NCI-H460 (cell line): ENCODE measurements around the gene DIPK1B. TPM values are rescaled to one million over a fixed set of nuclear protein-coding genes. Genes with fewer than 3 reads are reported as not detected.

Source experiments
- DNase-seq: peaks from one replicate; pipeline ENCODE4 v3.0.0-alpha.2; 2016; ENCODE audit warnings: low read depth; ENCODE audit errors: extremely low read depth
- total RNA-seq: library from RNA; depleted of rRNA; stranded (reverse); fragments of >200 nt; shearing (Covaris generic); gene quantifications from 2 replicates; pipeline ENCODE4 v1.2.3, GENCODE V29; 2014

DIPK1B gene
- total RNA-seq, 1 experiment from 2014 or later: 14.4 TPM

DNA sequence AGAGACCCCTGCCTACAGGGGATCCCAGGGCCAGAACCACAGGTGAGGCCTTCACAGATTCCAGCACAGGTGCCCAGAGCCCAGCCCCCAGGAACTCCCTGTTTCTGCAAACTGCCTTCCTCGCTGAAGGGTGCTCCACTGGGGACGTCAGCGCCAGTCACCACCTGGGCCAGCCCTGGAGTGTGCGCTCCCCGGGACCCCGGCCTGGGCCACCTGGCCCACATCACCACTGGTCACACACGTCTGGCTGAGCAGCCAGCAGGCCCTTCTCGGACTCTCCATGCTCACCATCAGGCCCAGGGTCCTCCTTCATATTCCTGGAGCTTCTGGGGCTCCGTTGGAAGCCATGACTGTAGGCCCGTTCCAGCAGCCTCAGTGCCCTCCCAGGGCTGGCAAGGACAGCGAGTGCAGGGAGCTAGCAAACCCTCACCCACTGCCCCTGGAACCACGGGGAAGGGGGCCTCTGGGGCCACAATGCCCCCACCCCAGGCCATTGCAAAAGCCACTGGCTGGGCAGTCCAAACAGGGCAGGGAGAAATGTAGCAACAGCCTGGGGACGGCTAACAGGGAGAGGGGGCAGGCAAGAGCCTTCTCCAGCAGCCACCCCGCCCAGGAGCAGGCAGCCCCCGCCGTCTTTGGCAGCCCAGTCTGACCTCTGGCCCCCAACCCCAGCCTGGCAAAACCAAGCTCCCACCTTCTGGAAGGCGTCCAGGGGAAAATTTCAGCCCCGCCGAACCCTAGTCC, 26.4 kb upstream of the DIPK1B start:
- no peak for DNase-seq

DNA sequence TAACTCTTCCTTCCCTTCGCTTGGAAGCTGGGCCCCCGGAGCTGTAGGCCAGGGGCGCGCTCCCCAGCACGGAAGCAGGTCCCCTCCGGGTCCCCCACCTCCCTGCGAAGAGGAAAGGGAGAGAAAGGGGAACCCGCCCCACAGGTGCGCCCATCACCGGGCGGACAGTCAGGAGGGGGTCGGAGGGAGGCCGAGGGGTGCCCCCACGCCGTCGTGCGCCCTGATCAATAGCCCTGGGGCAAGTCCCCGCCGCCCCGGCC, 25.9 kb upstream of the DIPK1B start:
- DNase-seq: no peak

DNA sequence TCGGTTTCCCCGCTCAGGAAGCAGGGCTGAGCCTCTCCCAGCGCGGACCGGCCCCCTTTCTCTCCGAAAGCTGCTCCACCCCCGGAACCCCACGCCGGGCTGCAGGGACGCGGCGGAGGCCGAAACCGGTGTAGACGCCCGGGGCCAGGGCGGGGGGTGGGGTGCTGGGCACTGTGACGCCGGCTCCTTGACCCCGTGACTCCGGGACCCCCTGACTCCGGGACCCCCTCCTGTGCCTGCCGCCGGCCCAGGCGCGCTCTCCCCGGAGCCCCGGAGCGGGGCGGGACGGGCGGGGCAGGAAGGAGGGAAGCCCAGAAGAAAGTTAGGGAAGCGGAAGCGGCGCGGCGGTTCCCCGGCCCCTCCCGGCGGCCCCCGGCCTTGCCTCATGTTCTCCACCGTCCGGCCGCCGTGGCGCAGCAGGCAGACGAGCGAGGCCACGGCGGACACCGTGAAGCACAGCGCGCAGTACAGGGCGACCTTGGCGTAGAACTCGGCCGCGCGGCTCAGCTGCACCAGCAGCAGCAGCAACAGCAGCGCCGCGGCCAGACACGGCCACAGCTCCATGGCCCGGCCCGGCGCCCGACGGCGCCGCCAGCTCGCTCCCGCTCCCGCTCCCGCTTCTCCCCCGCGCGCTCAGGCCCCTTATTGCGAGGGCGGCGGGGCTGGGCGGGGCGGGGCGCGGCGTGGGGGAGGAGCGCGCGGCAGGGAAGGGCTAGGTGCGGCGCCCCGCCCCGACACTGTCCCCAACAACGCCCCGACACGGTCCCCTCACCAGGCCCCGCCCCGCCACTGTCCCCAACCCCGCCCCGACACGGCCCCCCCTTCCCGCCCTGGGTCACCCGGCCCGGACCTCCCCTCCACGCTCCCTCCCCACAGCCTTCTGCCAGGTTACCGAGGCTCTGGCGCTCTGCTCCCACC, 25.3 kb upstream of the DIPK1B start, which contains the start of gene AGPAT2:
TSS of gene AGPAT2 (minus strand) at position 664 of the 918 bp plus-strand sequence. CDS start at position 564, 100 bp downstream.
- peak; percentile 51 for DNase-seq

DNA sequence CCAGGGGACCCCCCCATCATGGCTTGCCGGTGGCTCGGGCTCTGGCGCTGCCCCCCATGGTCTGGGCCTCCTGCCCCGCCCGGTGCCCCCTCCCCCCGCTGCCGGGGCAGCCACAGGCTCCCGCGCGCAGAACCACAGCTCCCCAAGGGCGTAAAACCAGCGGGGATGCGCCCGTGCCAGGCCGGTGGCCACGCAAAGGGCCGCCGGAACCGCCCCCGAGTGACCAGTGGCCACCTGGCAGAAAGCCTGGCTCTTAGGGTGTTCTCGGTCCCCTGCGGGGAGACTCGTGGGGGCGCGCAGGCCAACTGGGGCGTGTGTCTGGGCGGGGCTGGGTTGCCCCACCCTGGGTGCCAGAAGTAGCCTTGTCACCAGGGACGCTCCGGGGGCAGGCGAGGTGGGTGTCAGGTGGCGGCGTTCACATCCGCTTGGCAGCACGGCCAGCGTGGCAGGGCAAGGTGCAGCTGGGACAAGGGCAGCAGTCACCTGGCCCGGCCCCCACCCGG, 24.6 kb upstream of the DIPK1B start:
- no peak for DNase-seq

DNA sequence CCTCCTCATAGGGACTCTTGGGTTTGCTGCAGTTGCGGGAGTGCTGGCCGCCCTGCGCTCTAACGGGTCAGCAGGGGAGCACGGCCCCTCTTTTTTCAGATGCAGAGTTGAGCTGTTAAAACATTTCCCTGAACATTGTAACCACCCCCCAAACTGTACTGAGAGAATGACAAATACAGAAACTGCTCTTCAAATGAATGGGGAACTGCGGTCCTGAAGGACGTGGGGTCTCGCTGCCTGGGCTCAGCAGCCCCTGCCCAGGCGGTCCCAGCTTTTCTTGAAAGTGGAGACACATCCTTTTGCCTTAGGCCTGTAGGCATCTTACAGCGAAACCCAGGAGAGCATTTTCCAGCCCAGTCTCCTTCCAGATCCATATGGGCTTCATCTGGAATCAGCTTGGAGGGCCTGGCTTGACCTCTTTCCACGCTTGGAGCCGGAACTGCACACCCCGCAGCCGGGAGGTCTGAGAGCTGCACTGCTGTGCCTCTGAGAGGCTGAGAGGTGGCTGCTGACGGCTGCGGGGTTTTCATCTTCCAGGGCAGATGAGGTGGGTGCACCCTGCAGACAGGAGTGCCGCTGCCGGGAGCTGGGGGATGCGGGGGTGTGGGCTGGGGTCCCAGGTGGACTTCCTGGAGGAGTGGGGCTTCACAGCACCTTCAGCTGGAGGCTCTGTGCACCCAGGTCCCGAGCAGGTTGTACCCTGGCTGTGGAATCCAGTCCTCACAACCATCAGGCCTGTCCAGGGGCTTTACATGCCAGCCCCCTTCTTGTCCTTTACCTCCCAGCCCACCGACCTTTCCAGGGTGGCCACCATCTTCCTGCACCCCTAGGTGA, 23.9 kb upstream of the DIPK1B start:
- no peak for DNase-seq

DNA sequence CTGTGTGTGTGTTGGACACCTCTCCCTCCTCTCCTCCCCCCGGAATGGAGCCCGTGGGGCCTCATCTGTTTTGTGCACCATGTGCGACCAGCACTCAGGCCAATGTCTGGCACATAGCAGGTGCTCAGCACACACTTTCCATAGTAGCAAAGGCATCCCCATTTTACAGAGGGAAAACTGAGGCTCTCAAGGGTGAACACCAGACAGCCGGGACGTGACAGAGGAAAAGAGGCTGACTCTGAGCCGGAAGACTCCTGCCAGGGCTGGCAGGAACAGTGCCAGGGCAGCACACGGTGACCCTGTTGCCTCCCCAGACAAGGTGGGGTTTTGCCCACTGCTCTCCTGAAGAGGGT, 23.3 kb upstream of the DIPK1B start:
- no peak for DNase-seq

DNA sequence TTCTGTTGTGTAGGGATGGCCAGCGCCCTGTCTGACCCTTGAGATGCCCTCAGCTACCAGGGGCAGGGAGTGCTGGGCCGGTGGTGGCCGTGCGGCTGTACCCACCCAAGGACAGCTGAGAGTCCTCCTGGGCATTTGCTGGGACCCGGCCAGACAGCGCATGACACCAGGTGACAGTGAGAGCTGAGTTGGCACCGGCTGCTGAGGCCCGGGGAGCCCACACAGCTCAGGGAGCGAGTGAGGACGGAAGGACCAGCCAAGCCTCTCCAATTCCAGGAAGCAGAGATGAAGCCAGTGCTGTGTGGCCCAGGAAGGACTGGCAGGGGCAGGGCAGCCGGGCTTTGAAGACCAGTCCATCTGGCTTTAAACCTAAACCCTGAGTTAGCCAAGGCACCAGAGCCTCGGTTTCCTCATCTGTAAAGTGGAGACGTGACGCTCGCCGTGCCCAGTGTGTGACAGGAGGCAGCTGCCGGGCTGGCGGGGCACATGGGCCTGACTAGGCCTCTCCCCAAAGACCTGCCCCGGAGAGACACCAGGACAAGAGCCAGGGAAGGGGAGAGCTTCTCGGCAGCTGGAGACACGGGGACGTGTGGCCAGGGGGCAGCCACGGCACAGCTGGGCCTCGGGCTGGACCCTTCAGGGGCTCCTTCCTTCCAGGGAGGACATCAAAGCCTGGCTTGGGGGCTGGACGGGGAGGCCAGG, 22.1 kb upstream of the DIPK1B start:
- DNase-seq: no peak

DNA sequence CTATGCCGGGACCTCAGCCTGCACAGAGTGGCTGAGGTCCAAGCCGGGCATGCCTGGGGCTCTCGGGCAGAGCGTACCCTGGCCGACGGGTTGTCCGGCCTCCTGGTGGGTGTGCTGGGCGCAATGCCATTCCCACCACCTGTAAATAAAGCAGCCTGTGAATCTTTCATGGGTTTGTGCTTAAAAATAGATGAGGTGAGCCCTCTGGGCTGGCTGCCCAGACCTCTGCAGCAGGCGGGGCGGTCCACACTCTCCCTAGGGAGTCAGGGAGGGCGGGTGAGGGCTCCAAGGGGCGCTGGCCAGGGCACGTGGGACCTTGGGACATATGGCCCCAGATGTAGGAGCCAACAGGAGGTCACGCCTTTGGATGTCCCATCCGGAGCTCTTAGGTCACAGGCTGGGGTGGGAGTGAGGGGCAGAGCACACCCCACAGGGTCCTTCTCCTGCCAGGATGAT, 21.5 kb upstream of the DIPK1B start:
- DNase-seq: no peak

DNA sequence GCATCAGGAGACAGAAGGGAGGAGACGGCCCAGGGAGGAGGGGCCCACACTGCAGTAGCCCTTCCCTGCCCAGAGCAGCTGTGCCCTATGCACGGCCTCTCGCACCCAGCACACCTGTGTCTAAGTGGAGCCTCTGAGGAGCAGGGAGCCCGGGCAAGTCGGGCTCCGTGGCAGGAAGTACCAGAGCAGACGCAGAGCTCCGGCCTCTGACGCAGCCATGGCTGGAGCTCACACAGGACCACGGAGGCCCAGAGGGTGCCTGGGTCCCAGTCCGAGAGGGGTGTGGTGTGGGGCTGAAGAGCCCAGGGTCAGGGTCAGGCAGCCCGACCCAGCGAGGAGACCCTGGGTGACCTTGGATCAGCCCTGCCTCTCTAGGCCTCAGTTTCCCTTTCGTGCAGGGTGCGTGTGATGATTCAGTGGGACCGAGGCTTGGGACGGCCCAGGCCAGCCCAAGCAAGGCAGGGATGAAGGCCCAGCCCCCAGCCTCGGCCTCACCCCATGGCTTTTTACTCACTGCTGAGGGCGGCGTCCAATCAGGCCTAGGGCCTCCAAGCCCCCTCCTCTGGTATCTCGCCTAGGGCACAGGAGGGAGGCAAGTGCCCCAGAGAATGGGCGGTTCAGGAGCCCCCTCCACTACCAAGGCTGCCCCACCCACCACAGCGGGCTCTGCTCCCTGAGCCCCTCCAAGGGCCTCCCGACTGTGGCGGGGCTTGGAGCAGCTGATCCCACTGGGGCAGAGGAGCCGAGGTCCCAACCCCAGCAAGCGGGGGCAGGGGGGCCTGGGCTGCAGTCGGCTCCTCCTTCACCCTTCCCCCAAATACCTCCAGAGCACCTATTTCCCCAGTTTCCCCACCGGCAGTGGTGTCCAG, 20.8 kb upstream of the DIPK1B start:
- DNase-seq: no peak

DNA sequence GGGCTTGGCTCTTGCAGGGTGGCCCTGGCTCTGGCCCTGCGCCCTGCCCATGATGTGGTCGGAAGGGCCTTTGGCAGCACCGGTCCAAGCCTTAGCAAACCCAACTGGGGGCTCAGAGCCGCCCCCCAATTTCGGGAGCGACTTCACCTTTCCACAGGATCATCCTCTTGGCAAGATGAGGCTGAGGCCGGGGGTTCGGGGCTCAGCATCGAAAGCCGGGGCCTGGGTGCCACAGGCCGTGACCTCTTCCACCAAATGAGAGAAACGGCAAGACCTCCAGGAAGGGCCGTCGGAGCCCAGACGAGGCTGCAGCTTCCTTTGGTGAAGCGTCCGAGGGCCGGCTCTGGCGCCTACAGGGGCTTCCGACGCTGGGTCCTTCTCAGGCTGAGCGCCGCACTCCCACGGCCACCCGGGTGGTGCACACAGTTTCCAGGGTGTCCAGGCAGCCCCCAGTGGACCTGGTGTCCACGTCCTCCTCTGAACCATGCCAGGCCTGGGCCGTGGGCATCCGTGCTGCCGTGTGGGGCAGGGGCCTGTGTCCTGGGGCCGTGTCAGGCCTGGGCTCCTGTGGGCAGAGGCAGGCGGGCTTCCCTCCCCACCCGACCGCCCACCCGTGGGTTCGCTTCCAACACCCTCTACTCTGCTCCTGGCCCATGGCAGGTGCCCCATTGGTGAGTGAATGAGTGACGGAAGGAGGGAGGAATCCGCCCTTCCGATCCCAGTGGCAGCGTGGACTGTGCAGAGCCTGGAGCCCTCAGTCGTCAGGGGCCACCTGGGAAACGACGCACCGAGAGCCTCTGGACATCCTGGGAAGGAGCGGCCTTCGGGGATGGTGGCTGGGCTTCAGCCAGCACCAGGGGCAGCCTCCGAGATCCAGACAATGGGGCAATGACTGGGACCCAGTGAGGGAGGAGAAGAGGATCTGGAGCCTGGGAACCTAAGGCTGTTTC, 19.9 kb upstream of the DIPK1B start:
- no peak for DNase-seq

DNA sequence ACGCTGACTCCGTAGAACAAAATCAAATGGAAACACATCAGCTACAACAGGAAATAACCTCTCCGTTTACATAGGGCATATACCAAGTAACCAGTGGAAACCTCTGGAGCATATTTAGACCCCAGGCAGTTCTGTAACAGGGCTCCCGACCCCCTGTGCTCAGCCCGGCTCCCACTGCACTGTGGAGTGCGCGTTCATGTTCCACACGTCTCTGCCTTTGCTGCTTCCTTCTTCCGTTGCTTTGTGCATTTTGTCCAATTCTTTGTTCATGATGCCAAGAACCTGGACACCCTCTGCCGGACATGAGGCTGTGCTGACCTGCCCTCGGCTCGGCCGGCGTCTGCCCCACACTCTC, 19.3 kb upstream of the DIPK1B start:
- DNase-seq: no peak

DNA sequence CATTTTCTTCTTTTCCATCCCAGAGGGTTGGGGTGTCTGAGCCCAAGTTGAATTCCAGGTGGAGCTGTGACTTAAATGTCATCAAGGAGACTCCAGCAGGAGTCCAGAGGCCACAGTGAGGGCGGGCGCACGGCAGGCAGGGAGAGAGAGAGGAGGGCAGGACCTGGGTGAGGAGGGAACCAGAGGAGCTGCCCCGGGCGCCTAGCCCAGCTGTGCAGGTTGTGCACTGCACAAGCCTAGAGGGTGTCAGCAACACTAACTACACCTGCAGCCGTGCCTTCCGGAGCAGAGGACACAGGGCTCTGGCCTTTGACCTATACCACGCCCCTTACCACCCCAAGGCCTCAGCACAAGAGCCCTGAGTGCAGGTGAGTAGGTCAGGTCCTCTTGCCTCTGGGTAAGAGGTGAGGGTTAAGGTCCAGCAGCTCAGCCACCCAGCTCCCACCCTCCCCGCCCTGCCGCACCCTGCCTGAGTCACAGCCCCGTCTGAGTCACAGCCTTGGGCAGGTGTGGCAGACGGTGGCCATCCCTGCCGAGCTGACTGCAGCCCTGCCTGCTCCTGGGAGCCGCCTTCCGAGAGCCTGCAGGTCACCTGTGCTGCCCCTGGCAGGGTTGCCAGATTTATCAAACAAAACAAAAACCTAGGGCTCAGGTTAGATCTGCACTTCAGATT, 18.7 kb upstream of the DIPK1B start:
- DNase-seq: peak; percentile 64

DNA sequence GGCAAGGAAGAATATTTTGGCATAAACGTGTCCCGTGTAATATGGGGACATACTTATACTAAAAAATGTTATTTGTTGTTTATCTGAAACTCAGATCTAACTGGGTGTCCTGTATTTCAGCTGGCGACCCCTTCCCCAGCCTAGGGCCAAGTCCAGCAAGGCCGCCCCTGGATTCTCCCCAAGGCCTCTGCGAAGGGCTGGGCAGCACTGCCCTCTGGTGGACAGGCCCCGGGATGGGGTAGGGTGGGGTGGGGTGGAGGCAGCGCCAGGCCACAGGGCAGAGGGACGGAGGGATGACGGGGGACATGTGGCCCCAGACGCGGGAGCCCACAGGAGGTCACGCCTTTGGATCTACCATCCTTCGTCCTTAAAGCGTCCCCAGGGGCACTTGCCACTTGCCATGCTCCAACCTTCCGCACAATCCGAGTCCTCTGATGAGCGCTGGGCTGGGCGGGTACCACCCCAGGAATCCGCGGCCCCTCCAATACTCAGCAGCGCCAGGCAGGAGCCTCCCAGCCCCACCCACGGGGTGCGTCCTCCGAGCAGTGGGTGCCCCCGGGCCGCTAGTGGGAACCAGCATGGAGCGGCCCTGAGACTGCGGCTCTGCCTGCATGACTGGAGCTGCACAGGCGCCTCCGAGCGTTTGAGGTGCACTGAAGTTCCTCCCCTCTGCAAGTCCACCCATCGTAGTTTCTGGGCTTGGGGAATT, 18.1 kb upstream of the DIPK1B start:
- peak; percentile 57 for DNase-seq

DNA sequence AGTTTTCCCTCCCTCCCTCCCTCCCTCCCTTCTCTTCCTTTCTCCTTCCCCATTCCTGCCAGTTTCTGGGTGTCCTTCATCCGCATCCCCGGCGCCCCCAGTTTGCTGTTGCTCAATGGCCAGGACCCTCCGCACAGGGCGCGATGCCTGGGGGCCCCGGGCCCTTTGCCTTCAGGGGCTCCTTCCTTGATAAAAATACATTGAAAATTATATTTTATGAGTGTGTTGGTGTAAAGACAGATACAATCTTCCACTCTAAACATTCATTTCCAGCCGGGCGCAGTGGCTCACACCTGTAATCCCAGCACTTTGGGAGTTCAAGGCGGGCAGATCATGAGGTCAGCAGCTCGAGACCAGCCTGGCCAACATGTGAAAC, 17.5 kb upstream of the DIPK1B start:
- no peak for DNase-seq

DNA sequence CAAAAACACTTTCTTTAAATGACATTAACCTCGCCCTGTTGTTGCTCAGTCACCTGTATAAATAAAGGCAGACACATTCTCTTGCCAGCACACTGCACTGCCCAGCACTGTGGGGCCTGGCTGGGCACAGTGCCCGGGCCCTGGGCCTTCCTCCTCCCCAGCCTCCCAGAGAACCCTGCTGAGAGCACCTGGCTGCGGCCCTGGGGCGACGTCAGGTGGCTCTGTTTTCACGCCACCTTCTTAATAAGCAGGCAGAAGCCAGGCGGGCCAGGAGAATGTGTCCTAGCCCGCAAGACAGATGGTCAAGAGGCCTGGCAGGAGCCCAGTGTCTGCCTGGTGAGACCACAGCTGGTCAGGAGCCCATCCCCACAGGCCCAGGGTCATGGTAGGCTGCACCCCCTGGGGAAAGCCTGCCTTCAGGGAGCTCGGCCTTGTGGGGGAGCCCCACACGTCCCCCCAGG, 16.9 kb upstream of the DIPK1B start:
- no peak for DNase-seq

DNA sequence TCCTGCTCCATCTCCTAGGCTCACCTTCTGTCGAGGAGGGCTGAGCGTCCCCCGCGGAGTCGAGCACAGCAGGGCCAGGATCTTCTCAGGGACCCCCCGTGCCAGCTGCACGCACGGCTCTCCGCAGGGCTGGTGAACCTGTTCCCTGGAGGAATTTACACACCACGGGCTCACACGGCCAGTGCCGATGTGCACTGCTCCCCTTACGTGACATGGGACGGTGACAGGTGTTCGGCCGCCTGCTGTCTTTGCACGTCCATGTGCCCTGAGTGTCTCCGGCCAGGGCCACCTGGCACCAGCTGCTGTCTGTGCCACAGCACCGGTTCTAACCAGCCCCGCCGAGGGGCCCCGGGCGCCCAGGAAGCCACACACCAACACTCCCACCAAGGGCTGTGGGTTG, 16.4 kb upstream of the DIPK1B start:
- no peak for DNase-seq

DNA sequence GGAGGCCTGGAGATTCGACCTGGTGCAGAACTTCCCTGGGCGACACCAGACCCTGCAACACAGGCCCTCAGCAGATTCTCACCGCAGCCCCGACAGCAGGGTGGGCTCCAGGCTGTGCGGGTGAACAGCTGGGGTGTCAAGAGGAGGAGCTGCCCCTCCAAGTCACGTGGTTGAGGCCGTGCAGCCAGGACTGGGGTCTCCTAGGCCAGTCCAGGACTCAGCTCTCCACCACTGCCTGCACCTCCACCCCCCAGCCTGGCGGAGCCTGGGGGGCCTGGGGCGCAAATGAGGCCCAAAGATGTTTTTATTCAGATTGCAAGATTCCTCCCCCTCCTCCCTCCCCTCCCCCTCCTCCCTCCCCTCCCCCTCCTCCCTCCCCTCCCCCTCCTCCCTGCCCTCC, 15.9 kb upstream of the DIPK1B start:
- DNase-seq: no peak
